IMR-90 (cell line): Measurements from ENCODE around the gene BLVRA. TPM values are rescaled to one million over a fixed set of nuclear protein-coding genes. Genes with fewer than 3 reads are reported as not detected.

ENCODE experiments used
- ATAC-seq: fragments of 200-7000 bp; cut with Tn5 transposase; 2 replicates; pipeline ENCODE4 v1.9.1; 2020; ENCODE audit warnings: low read depth, mild to moderate bottlenecking, moderate library complexity
- BruUV-seq: library from RNA; stranded (reverse); fragments of 400-500 nt; replicated peaks from 2 replicates; lab custom pipeline; 2021; lab: Mats Ljungman, UMichigan
- CTCF ChIA-PET: fragments of 300-600 bp; formaldehyde crosslinking; extraction: SDS; loops from one replicate; lab custom pipeline; 2021; ENCODE audit warnings: antibody characterized with exemption; lab: Yijun Ruan, JAX
- POLR2A ChIA-PET: fragments of 300-600 bp; sonication (Branson Sonifier 250); formaldehyde crosslinking; loops from one replicate; lab custom pipeline; 2022; ENCODE audit warnings: antibody characterized with exemption; ENCODE audit not compliant: unreplicated experiment; lab: Charles Lee
- DNase-seq: peaks from one replicate; pipeline ENCODE4 v3.0.0; 2013
- H2AFZ ChIP-seq: replicated peaks from 2 replicates; pipeline ENCODE3; 2013; ENCODE audit warnings: low read length, mild to moderate bottlenecking; ENCODE audit not compliant: poor library complexity
- H2AK5ac ChIP-seq: 2 replicates; pipeline ENCODE4 v1.6.1; 2013; ENCODE audit warnings: low read depth, low read length, inconsistent platforms
- H2AK9ac ChIP-seq: replicated peaks from 2 replicates; pipeline ENCODE3; 2013; ENCODE audit warnings: mild to moderate bottlenecking, low read depth, low read length, moderate library complexity; ENCODE audit not compliant: poor library complexity
- H2BK120ac ChIP-seq: 2 replicates; pipeline ENCODE4 v1.6.1; 2013; ENCODE audit warnings: low read depth, low read length, inconsistent platforms
- H2BK15ac ChIP-seq: 3 replicates; pipeline ENCODE4 v1.6.1; 2013; ENCODE audit warnings: low read depth, low read length, inconsistent platforms
- H2BK20ac ChIP-seq: 2 replicates; pipeline ENCODE4 v1.6.1; 2013; ENCODE audit warnings: low read depth, mild to moderate bottlenecking, inconsistent platforms, low read length, moderate library complexity
- H2BK5ac ChIP-seq: 2 replicates; pipeline ENCODE4 v1.6.1; 2013; ENCODE audit warnings: mild to moderate bottlenecking, low read depth, low read length, inconsistent platforms; ENCODE audit not compliant: poor library complexity, severe bottlenecking
- H3K14ac ChIP-seq: replicated peaks from 2 replicates; pipeline ENCODE4 v1.6.1; 2013; ENCODE audit warnings: low read depth, low read length, inconsistent platforms
- H3K18ac ChIP-seq: 2 replicates; pipeline ENCODE4 v1.6.1; 2013; ENCODE audit warnings: low read depth, low read length, control low read depth
- H3K23ac ChIP-seq: 2 replicates; pipeline ENCODE4 v1.6.1; 2013; ENCODE audit warnings: low read depth, low read length, inconsistent platforms
- H3K27ac ChIP-seq: 2 replicates; pipeline ENCODE4 v1.5.1; 2013; ENCODE audit warnings: mild to moderate bottlenecking, control low read depth, low read length; ENCODE audit not compliant: insufficient read depth
- H3K27me3 ChIP-seq: 2 replicates; pipeline ENCODE4 v1.6.1; 2013; ENCODE audit warnings: low read length; ENCODE audit not compliant: control insufficient read depth, insufficient read depth
- H3K36me3 ChIP-seq: 2 replicates; pipeline ENCODE4 v1.6.1; 2013; ENCODE audit warnings: low read length, mixed read lengths; ENCODE audit not compliant: control insufficient read depth, insufficient read depth
- H3K4ac ChIP-seq: 2 replicates; pipeline ENCODE4 v1.6.1; 2013; ENCODE audit warnings: low read depth, low read length, inconsistent platforms
- H3K4me1 ChIP-seq: 2 replicates; pipeline ENCODE4 v1.6.1; 2013; ENCODE audit warnings: low read length, mixed read lengths; ENCODE audit not compliant: control insufficient read depth, insufficient read depth
- H3K4me2 ChIP-seq: 2 replicates; pipeline ENCODE4 v1.6.1; 2013; ENCODE audit warnings: low read depth, mild to moderate bottlenecking, control low read depth, low read length, moderate library complexity
- H3K4me3 ChIP-seq: 2 replicates; pipeline ENCODE4 v1.5.1; 2013; ENCODE audit warnings: low read depth, mild to moderate bottlenecking, control low read depth, low read length, moderate library complexity; ENCODE audit not compliant: insufficient read depth
- H3K56ac ChIP-seq: 2 replicates; pipeline ENCODE4 v1.6.1; 2013; ENCODE audit warnings: low read length, inconsistent platforms; ENCODE audit not compliant: insufficient read depth; ENCODE audit errors: extremely low read depth
- H3K79me1 ChIP-seq, 2 experiments: 2 replicates each; pipeline ENCODE4 v1.6.1; 2013; ENCODE audit warnings: low read length in 2 of 2, inconsistent platforms in 1 of 2, low read depth in 1 of 2
- H3K9ac ChIP-seq: 2 replicates; pipeline ENCODE4 v1.6.1; 2013; ENCODE audit warnings: low read depth, low read length, control low read depth
- H3K9me1 ChIP-seq: 2 replicates; pipeline ENCODE4 v1.6.1; 2013; ENCODE audit warnings: low read length, inconsistent platforms; ENCODE audit not compliant: insufficient read depth
- H3K9me3 ChIP-seq: 2 replicates; pipeline ENCODE4 v1.6.1; 2013; ENCODE audit warnings: low read length; ENCODE audit not compliant: control insufficient read depth, insufficient read depth
- H4K20me1 ChIP-seq: 2 replicates; pipeline ENCODE4 v1.6.1; 2013; ENCODE audit warnings: low read length, inconsistent platforms; ENCODE audit not compliant: insufficient read depth
- H4K5ac ChIP-seq: 2 replicates; pipeline ENCODE4 v1.6.1; 2013; ENCODE audit warnings: mild to moderate bottlenecking, low read depth, low read length, control low read depth
- H4K8ac ChIP-seq, 2 experiments: 2 replicates each; pipeline ENCODE4 v1.6.1; 2013; ENCODE audit warnings: low read depth in 2 of 2, low read length in 2 of 2, control low read depth in 1 of 2, inconsistent platforms in 1 of 2
- H4K91ac ChIP-seq: 2 replicates; pipeline ENCODE4 v1.6.1; 2013; ENCODE audit warnings: low read depth, low read length, inconsistent platforms; ENCODE audit not compliant: insufficient read depth
- CEBPB ChIP-seq: IDR thresholded peaks from 2 replicates; pipeline ENCODE4 v1.6.1; 2012; ENCODE audit warnings: low read depth, low read length, improper control_type of control experiment
- MXI1 ChIP-seq: IDR thresholded peaks from 2 replicates; pipeline ENCODE4 v1.6.1; 2012; ENCODE audit warnings: low read depth, mild to moderate bottlenecking, low read length, moderate library complexity, borderline replicate concordance
- WGBS, 2 experiments: methylation state at CpG; one replicate each; pipeline versions ENCODE4 v1.1.5 to v1.1.7; 2013; ENCODE audit warnings: missing lambda C conversion rate in 2 of 2; ENCODE audit not compliant: insufficient read length in 1 of 2; ENCODE audit errors: extremely low coverage in 2 of 2; 5-methylcytosine and 5-hydroxymethylcytosine counted together
- dilution Hi-C: fragments of 300-500 bp; cut with HindIII; formaldehyde crosslinking; loops from one replicate; pipeline ENCODE4 v1.14.3; 2018; ENCODE audit warnings: low sequenced_read_pairs; ENCODE audit not compliant: unreplicated experiment
- in situ Hi-C: fragments of 300-500 bp; cut with MboI; formaldehyde crosslinking; loops from 3 replicates; pipeline ENCODE4 v1.14.3; 2019; ENCODE audit warnings: low sequenced_read_pairs, inconsistent platforms, mixed read lengths
- intact Hi-C: fragments of 100-400 bp; cut with micrococcal nuclease; formaldehyde crosslinking; loops from 2 replicates; pipeline ENCODE4 v1.10.0; 2022
- polyA plus RNA-seq, 3 experiments: library from polyadenylated mRNA; depleted of rRNA; stranded (reverse); fragments of >200 nt; gene quantifications; 2 replicates each; pipeline ENCODE4 v1.2.3, GENCODE V29; 2012; ENCODE audit warnings: low replicate concordance in 1 of 3
- total RNA-seq: library from RNA; depleted of rRNA; stranded (reverse); fragments of >200 nt; gene quantifications from 2 replicates; pipeline ENCODE4 v1.2.3, GENCODE V29; 2012

Gene BLVRA
- total and polyA plus RNA-seq, 2 of the 4 experiments (the other 2 are of a cell fraction) = 32.3 to 47.1 TPM

- H4K91ac ChIP-seq = no peak overlapping the region
- no peak overlapping the region for H3K56ac ChIP-seq
- no peak overlapping the region for H2AK9ac ChIP-seq
- H3K9me3 ChIP-seq = no peaks in the 10 kb centered on the region
- H3K27me3 ChIP-seq = peaks cover 4% of the 10 kb centered on the region; the same call in 1 of the 2 replicates
- in situ Hi-C loops = no loop called here
- H2AFZ ChIP-seq = no peak overlapping the region
- no peak overlapping the region for H2BK20ac ChIP-seq
- no peak overlapping the region for H3K23ac ChIP-seq
- DNase-seq (peak; percentile 37), ATAC-seq (peak; percentile 40)
- H3K36me3 ChIP-seq = no peaks in the 10 kb centered on the region
- H4K8ac ChIP-seq = no peak overlapping the region
- no peak overlapping the region for H4K5ac ChIP-seq
- no peak overlapping the region for H2BK120ac ChIP-seq
- dilution Hi-C loops = no loop called here
- no peak overlapping the region for H2AK5ac ChIP-seq
- no peak overlapping the region for H3K4me3 ChIP-seq
- H3K4me1 ChIP-seq = 0 out of 2 replicates have a peak, but pooled peaks cover 1% of the 10 kb centered on the region
- POLR2A ChIA-PET = no interaction called here
- no peak overlapping the region for H2BK15ac ChIP-seq
- H3K14ac ChIP-seq = no peak overlapping the region
- no peak overlapping the region for H3K4ac ChIP-seq
- H3K9me1 ChIP-seq = no peaks in the 10 kb centered on the region
- H3K18ac ChIP-seq = no peak overlapping the region; the same call in 1 of the 2 replicates
- WGBS, 2 experiments = no CpG with 5 or more reads among the region's 2 CpGs
- no peak overlapping the region for H3K4me2 ChIP-seq
- CTCF ChIA-PET = interaction anchor here (1.3 kb wide), 1 partner anchor 36 kb away, joined by 6 read pairs; no protein-coding TSS in a partner anchor
- H3K27ac ChIP-seq = no peak overlapping the region
- H3K79me1 ChIP-seq = no peaks in the 10 kb centered on the region
- H2BK5ac ChIP-seq = no peak overlapping the region
- H3K9ac ChIP-seq = no peak overlapping the region
- intact Hi-C loops = no loop called here
- H4K20me1 ChIP-seq = no peaks in the 10 kb centered on the region
- BruUV-seq = no TSS peak
- TF ChIP-seq CEBPB (peak; percentile 86), MXI1 (no peak)
Observed at GRCh38 chr7:43735802-43736603, 22.5 kb upstream of the BLVRA start.
